ENCODE results near the gene PELI2. TPM values are rescaled to one million over a fixed set of nuclear protein-coding genes. Genes with fewer than 3 reads are reported as not detected.

PELI2 gene
- total RNA-seq, 1 experiment from 2014 or later = 0.19 TPM

DNA sequence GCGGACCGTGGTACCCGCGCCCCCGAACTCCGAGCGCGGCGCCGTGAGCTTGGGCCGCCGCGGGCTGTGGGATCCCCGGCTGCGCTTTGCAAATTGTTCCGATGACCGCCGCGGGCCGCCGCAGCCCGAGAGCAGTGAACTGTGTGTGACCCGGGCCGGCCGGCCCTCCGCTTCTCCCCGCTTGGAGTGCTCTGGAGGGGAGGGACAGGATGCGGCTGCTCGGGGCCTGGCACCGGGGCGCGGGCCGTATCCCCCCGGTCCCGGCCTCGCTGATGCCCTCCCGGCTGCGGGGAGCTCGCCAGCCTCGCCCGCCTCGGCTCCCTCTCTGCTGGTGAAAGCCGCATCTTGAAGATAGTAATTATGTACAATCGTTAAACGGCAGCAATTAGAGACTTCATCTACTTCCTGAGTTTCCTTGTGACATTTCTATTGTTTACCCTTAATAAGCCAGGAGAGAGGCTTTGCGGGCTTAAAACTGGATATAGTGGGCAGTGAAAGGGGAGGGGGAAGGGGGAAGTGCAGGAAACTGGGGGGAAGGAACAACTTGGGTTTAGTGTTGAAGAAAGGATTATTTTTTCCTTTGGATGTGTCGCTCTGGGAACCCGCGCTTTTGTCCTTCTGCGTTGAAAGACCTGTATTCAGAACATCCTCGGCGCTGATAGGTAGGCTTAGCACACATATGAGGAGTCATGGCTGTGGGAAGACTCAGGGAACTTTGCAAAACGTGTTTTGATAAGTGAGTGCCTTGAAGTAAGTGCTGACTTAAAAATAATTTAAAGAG lies 1.2 kb downstream of the PELI2 start:
- Mint-ChIP-seq H3K4me1 (ENCODE audit: insufficient read depth, unreplicated experiment) (no peaks in the 10 kb centered on the region), H3K9me3 (ENCODE audit: unreplicated experiment) (no peaks in the 10 kb centered on the region), H3K36me3 (ENCODE audit: insufficient read depth, unreplicated experiment) (no peaks in the 10 kb centered on the region), H3K4me3 (ENCODE audit: unreplicated experiment) (peak overlapping the region; percentile 54), H3K27me3 (ENCODE audit: insufficient read depth, unreplicated experiment) (peaks cover 55% of the 10 kb centered on the region), H3K27ac (ENCODE audit: low read depth, unreplicated experiment) (no peak overlapping the region)
- no TSS peak for BruUV-seq (replicated peaks)
- TF ChIP-seq, protein P1, sequence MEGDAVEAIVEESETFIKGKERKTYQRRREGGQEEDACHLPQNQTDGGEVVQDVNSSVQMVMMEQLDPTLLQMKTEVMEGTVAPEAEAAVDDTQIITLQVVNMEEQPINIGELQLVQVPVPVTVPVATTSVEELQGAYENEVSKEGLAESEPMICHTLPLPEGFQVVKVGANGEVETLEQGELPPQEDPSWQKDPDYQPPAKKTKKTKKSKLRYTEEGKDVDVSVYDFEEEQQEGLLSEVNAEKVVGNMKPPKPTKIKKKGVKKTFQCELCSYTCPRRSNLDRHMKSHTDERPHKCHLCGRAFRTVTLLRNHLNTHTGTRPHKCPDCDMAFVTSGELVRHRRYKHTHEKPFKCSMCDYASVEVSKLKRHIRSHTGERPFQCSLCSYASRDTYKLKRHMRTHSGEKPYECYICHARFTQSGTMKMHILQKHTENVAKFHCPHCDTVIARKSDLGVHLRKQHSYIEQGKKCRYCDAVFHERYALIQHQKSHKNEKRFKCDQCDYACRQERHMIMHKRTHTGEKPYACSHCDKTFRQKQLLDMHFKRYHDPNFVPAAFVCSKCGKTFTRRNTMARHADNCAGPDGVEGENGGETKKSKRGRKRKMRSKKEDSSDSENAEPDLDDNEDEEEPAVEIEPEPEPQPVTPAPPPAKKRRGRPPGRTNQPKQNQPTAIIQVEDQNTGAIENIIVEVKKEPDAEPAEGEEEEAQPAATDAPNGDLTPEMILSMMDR (IDR thresholded peaks at IDR 0.05; ENCODE audit: unreplicated experiment) = no peak
- ChIA-PET CTCF (interaction anchor here (0.7 kb wide), 4 partner anchors 14 to 394 kb away, joined by 3 read pairs; no protein-coding TSS in a partner anchor), POLR2A (interaction anchor here (1.2 kb wide), 1 partner anchor 271 kb away, joined by 3 read pairs; no protein-coding TSS in a partner anchor)
- no peak for DNase-seq (ENCODE audit: unreplicated experiment)
- intact Hi-C loops (cut with micrococcal nuclease) = no loop called here

DNA sequence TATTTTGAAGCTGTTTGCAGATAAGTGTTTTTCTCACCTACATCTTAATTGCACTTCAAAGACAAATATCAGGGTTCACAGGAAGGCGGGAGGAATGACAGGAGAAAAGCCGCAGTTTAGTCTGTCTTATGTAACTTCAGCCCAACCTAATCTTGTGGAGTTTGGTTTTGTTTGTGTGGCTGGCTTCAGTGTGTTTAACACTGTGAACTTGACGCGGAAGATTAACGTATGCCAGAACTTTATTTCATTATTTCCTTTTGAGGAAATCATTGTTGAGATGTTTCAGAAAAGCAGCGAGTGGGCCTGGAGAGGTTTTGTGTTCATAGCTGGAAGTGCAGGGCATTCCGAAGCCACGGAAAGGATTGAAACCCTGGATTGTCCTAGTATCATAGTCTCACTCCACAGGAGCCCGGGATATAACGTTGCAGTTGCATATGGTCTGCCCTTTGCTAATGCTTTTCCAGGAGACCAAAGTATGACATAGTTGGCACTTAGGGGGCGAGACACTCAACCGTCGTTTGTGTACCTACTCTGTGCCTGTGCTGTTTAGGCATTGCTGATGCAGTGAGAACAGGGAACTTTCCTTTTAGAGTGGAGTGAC lies 2.0 kb downstream of the PELI2 start:
- BruUV-seq (replicated peaks) = no TSS peak
- Mint-ChIP-seq H3K9me3 (ENCODE audit: unreplicated experiment) (no peaks in the 10 kb centered on the region), H3K27ac (ENCODE audit: low read depth, unreplicated experiment) (no peak overlapping the region), H3K4me3 (ENCODE audit: unreplicated experiment) (peak overlapping the region; percentile 54), H3K4me1 (ENCODE audit: insufficient read depth, unreplicated experiment) (no peaks in the 10 kb centered on the region), H3K27me3 (ENCODE audit: insufficient read depth, unreplicated experiment) (peaks cover 62% of the 10 kb centered on the region), H3K36me3 (ENCODE audit: insufficient read depth, unreplicated experiment) (no peaks in the 10 kb centered on the region)
- POLR2A ChIA-PET = interaction anchor here (1.2 kb wide), 1 partner anchor 272 kb away, joined by 3 read pairs; no protein-coding TSS in a partner anchor
- intact Hi-C loops (cut with micrococcal nuclease) = no loop called here
- DNase-seq (ENCODE audit: unreplicated experiment) = no peak
- CTCF ChIA-PET = interaction anchor here (0.7 kb wide), 3 partner anchors 15 to 130 kb away, joined by 3 read pairs; no protein-coding TSS in a partner anchor
- TF ChIP-seq, protein P1 (IDR thresholded peaks at IDR 0.05; ENCODE audit: unreplicated experiment) = no peak

DNA sequence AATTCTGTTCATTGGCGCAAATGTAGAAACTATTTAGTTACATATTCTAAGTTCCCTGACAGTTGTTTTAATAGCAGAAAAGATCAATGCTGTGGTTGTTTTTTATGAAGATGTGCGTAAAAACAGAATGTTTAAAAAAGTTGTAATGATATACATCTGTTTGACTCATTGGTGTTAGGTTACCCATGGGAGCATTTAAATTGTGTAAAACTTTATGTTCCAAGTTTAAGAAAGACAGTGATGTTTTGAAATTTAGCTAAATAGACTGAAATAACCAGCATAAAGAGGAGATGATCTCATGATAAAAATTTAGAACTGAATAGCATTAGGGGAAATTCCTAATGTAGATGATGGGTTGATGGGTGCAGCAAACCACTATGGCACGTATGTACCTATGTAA lies 3.6 kb downstream of the PELI2 start:
- no TSS peak for BruUV-seq (replicated peaks)
- Mint-ChIP-seq H3K4me1 (ENCODE audit: insufficient read depth, unreplicated experiment) (no peaks in the 10 kb centered on the region), H3K27ac (ENCODE audit: low read depth, unreplicated experiment) (no peak overlapping the region), H3K9me3 (ENCODE audit: unreplicated experiment) (no peaks in the 10 kb centered on the region), H3K36me3 (ENCODE audit: insufficient read depth, unreplicated experiment) (no peaks in the 10 kb centered on the region), H3K4me3 (ENCODE audit: unreplicated experiment) (no peak overlapping the region), H3K27me3 (ENCODE audit: insufficient read depth, unreplicated experiment) (peaks cover 56% of the 10 kb centered on the region)
- ChIA-PET POLR2A (interaction anchor here (0.7 kb wide), 1 partner anchor 401 kb away, joined by 4 read pairs; no protein-coding TSS in a partner anchor), CTCF (interaction anchor here (0.6 kb wide), 1 partner anchor 1288 kb away, joined by 3 read pairs; no protein-coding TSS in a partner anchor)
- intact Hi-C loops (cut with micrococcal nuclease) = no loop called here
- DNase-seq (ENCODE audit: unreplicated experiment) = no peak
- TF ChIP-seq, protein P1 (IDR thresholded peaks at IDR 0.05; ENCODE audit: unreplicated experiment) = no peak

DNA sequence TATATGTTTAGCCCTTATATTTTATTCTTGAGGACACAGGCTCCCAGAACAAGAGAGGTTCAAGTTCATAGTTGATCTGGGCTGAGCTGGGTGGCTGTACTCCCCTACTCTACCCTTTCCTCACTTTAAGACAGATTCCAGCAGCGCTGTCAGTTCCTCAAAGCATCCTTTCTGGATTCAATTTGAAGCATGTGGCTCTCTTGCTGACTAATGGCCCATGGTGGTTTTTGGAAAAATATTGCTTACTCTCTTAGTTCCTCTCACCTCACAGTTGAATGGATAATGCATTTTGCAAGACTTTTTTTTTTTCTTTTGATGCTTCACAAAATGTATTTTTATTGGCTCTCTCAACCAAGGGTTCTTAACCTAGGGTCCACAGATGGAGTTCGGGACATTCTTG lies 4.1 kb downstream of the PELI2 start:
- Mint-ChIP-seq H3K27me3 (ENCODE audit: insufficient read depth, unreplicated experiment) (peaks cover 56% of the 10 kb centered on the region), H3K27ac (ENCODE audit: low read depth, unreplicated experiment) (no peak overlapping the region), H3K4me3 (ENCODE audit: unreplicated experiment) (no peak overlapping the region), H3K36me3 (ENCODE audit: insufficient read depth, unreplicated experiment) (no peaks in the 10 kb centered on the region), H3K9me3 (ENCODE audit: unreplicated experiment) (no peaks in the 10 kb centered on the region), H3K4me1 (ENCODE audit: insufficient read depth, unreplicated experiment) (no peaks in the 10 kb centered on the region)
- ChIA-PET CTCF (no interaction called here), POLR2A (interaction anchor here (0.7 kb wide), 1 partner anchor 401 kb away, joined by 4 read pairs; no protein-coding TSS in a partner anchor)
- TF ChIP-seq, protein P1 (IDR thresholded peaks at IDR 0.05; ENCODE audit: unreplicated experiment) = no peak
- intact Hi-C loops (cut with micrococcal nuclease) = no loop called here
- no peak for DNase-seq (ENCODE audit: unreplicated experiment)
- no TSS peak for BruUV-seq (replicated peaks)
